K562 (cell line): ENCODE measurements around the gene RPL9. TPM values are rescaled to one million over a fixed set of nuclear protein-coding genes. Genes with fewer than 3 reads are reported as not detected.

Experiments used
- MTA1 ChIP-seq: fragments of 450-650 bp; IDR thresholded peaks from 2 replicates; pipeline ENCODE4 v1.6.1; 2017; ENCODE audit warnings: borderline replicate concordance
- SMAD3 ChIP-seq: fragments of 450-650 bp; formaldehyde crosslinking; conservative IDR thresholded peaks from 2 replicates; pipeline ENCODE4 v1.4.0; 2020; ENCODE audit warnings: mild to moderate bottlenecking
- TBP ChIP-seq: optimal IDR thresholded peaks from 2 replicates; pipeline ENCODE3; 2011; ENCODE audit warnings: low read depth, low read length, improper control_type of control experiment
- TRIM24 ChIP-seq, 2 experiments: fragments of 450-650 bp; IDR thresholded peaks; 2 replicates each; pipeline ENCODE4 v1.6.1; 2016
- ZFP91 ChIP-seq: sonication (generic); formaldehyde crosslinking; IDR thresholded peaks from 2 replicates; pipeline ENCODE4 v1.8.0; 2022; ENCODE audit warnings: mild to moderate bottlenecking, missing genetic modification reagents
- polyA plus RNA-seq, 8 experiments: library from polyadenylated mRNA; depleted of rRNA in 4 of 8; stranded (reverse) in 5 of 8; unstranded in 3 of 8; fragments of >200 nt; fragmentation: Nextera tagmentation in 2 of 8; fragmentation: Illumina TruSeq in 1 of 8; extraction: Ambion mirVana in 2 of 8; extraction: Trizol in 1 of 8; gene quantifications; 2 replicates each; pipeline versions ENCODE4 v1.2.1 to v1.2.3, GENCODE V29; 2011 to 2014; ENCODE audit warnings: inconsistent platforms in 1 of 8, missing spikeins in 1 of 8
- total RNA-seq, 7 experiments: library from RNA; depleted of rRNA in 6 of 7; stranded (reverse); fragments of >200 nt in 6 of 7; fragmentation: Illumina TruSeq in 2 of 7; extraction: Trizol in 2 of 7; gene quantifications; 2 replicates each; pipeline versions ENCODE4 v1.2.1 to v1.2.3, GENCODE V29; 2011 to 2021; ENCODE audit warnings: low replicate concordance in 1 of 7
- TF ChIP-seq, protein P1 (sequence below), 2 experiments: fragments of 450-650 bp in 1 of 2; IDR thresholded peaks; 2 replicates each; pipeline ENCODE4 v1.6.1; 2011 to 2017; ENCODE audit warnings: low read depth in 2 of 2, antibody characterized with exemption in 1 of 2, borderline replicate concordance in 1 of 2, low read length in 1 of 2, mild to moderate bottlenecking in 1 of 2, mixed read lengths in 1 of 2; ENCODE audit not compliant: control insufficient read depth in 1 of 2
- TF ChIP-seq, protein P2 (sequence below): fragments of 200-600 bp; sonication (generic); IDR thresholded peaks from one replicate; pipeline ENCODE4 v1.6.1; 2012; ENCODE audit warnings: mild to moderate bottlenecking, low read depth, low read length, inconsistent platforms
- TF ChIP-seq, protein P3 (sequence below): sonication (generic); formaldehyde crosslinking; IDR thresholded peaks from 2 replicates; pipeline ENCODE4 v1.8.1; 2023; ENCODE audit warnings: mild to moderate bottlenecking, missing genetic modification reagents

The RPL9 gene
- total and polyA plus RNA-seq, 9 of the 15 experiments (the other 6 are each of a cell fraction or from before 2014, with no cell fraction given) = 1,925 to 5,178 (median 3,033) TPM

DNA sequence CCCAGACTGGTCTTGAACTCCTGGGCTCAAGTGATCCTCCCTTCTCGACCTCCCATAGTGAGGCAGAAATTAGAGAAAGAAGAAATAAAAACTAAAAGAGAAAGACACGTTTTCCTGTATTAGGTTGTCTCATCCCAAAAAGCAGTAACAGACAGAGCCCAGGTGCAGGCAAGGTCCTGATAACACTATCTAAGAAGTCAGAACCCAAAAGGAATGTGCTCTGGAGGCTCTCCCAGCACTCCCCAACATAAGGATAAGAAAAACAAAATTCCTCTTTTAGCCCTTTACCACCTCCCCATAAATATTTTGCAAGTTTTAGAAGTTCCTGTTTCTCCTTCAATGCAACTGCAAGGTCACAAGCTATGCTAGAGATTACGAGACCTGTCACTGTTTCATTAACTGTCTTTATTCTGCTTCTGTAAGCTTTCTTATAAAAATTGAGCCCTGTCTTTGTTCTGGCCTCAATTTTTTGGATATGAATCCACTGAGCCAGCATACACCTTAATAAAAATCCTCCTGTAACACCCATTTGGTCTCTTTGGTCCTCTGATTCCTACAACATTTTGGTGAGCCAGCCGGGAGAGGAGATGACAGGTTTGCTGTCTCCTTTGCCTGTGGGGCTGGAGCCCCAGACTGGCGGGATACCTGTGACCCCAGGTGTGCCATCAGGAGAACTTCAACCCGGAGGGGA is 26.0 kb upstream of the RPL9 start (continued):
- TF ChIP-seq ZFP91 (no peak), TRIM24 (IDR thresholded peaks at IDR 0.05) (peak; percentile 26 to 71; a peak in 3 of 4 replicates), SMAD3 (CRISPR knock-in tag) (no peak), TBP (no peak), MTA1 (no peak)
- TF ChIP-seq, protein P1, sequence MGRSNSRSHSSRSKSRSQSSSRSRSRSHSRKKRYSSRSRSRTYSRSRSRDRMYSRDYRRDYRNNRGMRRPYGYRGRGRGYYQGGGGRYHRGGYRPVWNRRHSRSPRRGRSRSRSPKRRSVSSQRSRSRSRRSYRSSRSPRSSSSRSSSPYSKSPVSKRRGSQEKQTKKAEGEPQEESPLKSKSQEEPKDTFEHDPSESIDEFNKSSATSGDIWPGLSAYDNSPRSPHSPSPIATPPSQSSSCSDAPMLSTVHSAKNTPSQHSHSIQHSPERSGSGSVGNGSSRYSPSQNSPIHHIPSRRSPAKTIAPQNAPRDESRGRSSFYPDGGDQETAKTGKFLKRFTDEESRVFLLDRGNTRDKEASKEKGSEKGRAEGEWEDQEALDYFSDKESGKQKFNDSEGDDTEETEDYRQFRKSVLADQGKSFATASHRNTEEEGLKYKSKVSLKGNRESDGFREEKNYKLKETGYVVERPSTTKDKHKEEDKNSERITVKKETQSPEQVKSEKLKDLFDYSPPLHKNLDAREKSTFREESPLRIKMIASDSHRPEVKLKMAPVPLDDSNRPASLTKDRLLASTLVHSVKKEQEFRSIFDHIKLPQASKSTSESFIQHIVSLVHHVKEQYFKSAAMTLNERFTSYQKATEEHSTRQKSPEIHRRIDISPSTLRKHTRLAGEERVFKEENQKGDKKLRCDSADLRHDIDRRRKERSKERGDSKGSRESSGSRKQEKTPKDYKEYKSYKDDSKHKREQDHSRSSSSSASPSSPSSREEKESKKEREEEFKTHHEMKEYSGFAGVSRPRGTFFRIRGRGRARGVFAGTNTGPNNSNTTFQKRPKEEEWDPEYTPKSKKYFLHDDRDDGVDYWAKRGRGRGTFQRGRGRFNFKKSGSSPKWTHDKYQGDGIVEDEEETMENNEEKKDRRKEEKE (IDR thresholded peaks at IDR 0.05; ENCODE audit: borderline replicate concordance in 1 of 2, control insufficient read depth in 1 of 2, low read depth in 2 of 2, low read length in 1 of 2) = no peak
- TF ChIP-seq, protein P2, sequence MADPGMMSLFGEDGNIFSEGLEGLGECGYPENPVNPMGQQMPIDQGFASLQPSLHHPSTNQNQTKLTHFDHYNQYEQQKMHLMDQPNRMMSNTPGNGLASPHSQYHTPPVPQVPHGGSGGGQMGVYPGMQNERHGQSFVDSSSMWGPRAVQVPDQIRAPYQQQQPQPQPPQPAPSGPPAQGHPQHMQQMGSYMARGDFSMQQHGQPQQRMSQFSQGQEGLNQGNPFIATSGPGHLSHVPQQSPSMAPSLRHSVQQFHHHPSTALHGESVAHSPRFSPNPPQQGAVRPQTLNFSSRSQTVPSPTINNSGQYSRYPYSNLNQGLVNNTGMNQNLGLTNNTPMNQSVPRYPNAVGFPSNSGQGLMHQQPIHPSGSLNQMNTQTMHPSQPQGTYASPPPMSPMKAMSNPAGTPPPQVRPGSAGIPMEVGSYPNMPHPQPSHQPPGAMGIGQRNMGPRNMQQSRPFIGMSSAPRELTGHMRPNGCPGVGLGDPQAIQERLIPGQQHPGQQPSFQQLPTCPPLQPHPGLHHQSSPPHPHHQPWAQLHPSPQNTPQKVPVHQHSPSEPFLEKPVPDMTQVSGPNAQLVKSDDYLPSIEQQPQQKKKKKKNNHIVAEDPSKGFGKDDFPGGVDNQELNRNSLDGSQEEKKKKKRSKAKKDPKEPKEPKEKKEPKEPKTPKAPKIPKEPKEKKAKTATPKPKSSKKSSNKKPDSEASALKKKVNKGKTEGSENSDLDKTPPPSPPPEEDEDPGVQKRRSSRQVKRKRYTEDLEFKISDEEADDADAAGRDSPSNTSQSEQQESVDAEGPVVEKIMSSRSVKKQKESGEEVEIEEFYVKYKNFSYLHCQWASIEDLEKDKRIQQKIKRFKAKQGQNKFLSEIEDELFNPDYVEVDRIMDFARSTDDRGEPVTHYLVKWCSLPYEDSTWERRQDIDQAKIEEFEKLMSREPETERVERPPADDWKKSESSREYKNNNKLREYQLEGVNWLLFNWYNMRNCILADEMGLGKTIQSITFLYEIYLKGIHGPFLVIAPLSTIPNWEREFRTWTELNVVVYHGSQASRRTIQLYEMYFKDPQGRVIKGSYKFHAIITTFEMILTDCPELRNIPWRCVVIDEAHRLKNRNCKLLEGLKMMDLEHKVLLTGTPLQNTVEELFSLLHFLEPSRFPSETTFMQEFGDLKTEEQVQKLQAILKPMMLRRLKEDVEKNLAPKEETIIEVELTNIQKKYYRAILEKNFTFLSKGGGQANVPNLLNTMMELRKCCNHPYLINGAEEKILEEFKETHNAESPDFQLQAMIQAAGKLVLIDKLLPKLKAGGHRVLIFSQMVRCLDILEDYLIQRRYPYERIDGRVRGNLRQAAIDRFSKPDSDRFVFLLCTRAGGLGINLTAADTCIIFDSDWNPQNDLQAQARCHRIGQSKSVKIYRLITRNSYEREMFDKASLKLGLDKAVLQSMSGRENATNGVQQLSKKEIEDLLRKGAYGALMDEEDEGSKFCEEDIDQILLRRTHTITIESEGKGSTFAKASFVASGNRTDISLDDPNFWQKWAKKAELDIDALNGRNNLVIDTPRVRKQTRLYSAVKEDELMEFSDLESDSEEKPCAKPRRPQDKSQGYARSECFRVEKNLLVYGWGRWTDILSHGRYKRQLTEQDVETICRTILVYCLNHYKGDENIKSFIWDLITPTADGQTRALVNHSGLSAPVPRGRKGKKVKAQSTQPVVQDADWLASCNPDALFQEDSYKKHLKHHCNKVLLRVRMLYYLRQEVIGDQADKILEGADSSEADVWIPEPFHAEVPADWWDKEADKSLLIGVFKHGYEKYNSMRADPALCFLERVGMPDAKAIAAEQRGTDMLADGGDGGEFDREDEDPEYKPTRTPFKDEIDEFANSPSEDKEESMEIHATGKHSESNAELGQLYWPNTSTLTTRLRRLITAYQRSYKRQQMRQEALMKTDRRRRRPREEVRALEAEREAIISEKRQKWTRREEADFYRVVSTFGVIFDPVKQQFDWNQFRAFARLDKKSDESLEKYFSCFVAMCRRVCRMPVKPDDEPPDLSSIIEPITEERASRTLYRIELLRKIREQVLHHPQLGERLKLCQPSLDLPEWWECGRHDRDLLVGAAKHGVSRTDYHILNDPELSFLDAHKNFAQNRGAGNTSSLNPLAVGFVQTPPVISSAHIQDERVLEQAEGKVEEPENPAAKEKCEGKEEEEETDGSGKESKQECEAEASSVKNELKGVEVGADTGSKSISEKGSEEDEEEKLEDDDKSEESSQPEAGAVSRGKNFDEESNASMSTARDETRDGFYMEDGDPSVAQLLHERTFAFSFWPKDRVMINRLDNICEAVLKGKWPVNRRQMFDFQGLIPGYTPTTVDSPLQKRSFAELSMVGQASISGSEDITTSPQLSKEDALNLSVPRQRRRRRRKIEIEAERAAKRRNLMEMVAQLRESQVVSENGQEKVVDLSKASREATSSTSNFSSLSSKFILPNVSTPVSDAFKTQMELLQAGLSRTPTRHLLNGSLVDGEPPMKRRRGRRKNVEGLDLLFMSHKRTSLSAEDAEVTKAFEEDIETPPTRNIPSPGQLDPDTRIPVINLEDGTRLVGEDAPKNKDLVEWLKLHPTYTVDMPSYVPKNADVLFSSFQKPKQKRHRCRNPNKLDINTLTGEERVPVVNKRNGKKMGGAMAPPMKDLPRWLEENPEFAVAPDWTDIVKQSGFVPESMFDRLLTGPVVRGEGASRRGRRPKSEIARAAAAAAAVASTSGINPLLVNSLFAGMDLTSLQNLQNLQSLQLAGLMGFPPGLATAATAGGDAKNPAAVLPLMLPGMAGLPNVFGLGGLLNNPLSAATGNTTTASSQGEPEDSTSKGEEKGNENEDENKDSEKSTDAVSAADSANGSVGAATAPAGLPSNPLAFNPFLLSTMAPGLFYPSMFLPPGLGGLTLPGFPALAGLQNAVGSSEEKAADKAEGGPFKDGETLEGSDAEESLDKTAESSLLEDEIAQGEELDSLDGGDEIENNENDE = no peak
- TF ChIP-seq, protein P3, sequence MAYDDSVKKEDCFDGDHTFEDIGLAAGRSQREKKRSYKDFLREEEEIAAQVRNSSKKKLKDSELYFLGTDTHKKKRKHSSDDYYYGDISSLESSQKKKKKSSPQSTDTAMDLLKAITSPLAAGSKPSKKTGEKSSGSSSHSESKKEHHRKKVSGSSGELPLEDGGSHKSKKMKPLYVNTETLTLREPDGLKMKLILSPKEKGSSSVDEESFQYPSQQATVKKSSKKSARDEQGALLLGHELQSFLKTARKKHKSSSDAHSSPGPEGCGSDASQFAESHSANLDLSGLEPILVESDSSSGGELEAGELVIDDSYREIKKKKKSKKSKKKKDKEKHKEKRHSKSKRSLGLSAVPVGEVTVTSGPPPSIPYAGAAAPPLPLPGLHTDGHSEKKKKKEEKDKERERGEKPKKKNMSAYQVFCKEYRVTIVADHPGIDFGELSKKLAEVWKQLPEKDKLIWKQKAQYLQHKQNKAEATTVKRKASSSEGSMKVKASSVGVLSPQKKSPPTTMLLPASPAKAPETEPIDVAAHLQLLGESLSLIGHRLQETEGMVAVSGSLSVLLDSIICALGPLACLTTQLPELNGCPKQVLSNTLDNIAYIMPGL = no peak
